Right lobe of liver (tissue), 4 donors: Measurements from ENCODE around the gene AFF2.

Source experiments
- POLR2A ChIP-seq: fragments of 450-650 bp; IDR thresholded peaks from one replicate; pipeline ENCODE4 v1.6.1; 2017; ENCODE audit warnings: antibody characterized with exemption, mild to moderate bottlenecking
- TF ChIP-seq, protein P1 (sequence below), 4 donors: fragments of 200-600 bp in 3 of 4; fragments of 450-650 bp in 1 of 4; IDR thresholded peaks; one replicate each; pipeline versions ENCODE4 v1.5.1 to v1.8.0; 2016 to 2022; ENCODE audit warnings: antibody characterized with exemption in 4 of 4, mild to moderate bottlenecking in 2 of 4
- donor health status: DM: no; HTN: no; CAD: no.
- donor health status: DM: no; HTN: no; CAD: no.
- donor health status: DM: no; HTN: yes; CAD: no.

DNA sequence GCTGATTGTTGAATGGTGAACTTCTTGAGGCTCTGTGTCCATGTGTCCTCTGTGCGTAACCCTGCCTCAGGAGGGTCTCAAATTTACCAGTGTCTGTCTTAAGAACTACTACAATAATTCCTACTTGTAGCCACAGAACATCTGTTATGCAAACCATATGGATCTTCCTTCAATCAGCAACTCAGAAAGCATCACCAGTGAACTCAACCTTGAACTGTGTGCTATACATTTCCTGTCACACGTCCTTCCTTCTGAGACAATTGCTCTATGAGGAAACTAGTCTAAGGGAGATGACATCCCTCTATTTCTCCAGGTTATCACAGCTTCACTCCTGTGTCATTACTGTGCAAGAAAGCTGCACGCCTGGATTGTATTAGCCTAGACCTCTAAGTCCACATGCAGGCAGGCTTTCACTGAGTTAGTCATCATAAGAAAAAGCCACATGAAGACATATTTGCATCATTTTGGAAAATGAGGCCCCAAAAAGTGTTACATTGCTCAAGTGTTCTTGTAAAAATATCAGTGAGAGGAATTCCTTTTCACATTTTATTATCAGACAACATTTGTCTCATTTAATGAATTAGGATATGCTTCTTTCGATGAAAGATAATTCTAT is 157.8 kb downstream of the AFF2 start:
- no peak for TF ChIP-seq POLR2A
- TF ChIP-seq, protein P1, sequence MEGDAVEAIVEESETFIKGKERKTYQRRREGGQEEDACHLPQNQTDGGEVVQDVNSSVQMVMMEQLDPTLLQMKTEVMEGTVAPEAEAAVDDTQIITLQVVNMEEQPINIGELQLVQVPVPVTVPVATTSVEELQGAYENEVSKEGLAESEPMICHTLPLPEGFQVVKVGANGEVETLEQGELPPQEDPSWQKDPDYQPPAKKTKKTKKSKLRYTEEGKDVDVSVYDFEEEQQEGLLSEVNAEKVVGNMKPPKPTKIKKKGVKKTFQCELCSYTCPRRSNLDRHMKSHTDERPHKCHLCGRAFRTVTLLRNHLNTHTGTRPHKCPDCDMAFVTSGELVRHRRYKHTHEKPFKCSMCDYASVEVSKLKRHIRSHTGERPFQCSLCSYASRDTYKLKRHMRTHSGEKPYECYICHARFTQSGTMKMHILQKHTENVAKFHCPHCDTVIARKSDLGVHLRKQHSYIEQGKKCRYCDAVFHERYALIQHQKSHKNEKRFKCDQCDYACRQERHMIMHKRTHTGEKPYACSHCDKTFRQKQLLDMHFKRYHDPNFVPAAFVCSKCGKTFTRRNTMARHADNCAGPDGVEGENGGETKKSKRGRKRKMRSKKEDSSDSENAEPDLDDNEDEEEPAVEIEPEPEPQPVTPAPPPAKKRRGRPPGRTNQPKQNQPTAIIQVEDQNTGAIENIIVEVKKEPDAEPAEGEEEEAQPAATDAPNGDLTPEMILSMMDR (IDR thresholded peaks at IDR 0.05) = no peak
